SK-N-SH treated with all-trans-retinoic acid at 6 μM for 48 hours (cell line): ENCODE data around the gene ESRRA.

Source experiments
- ATAC-seq: fragments of 200-7000 bp; cut with Tn5 transposase; 3 replicates; pipeline ENCODE4 v1.9.1; 2020; ENCODE audit warnings: mild to moderate bottlenecking, moderate library complexity
- ARNTL ChIP-seq: fragments of 450-650 bp; formaldehyde crosslinking; IDR thresholded peaks from 2 replicates; pipeline ENCODE4 v1.5.0; 2020; ENCODE audit warnings: low read depth, mild to moderate bottlenecking, moderate library complexity, borderline replicate concordance
- BACH2 ChIP-seq: fragments of 250-450 bp; sonication (Bioruptor Pico); IDR thresholded peaks from 2 replicates; pipeline ENCODE4 v1.9.0; 2021; ENCODE audit warnings: mild to moderate bottlenecking, borderline replicate concordance
- CREB5 ChIP-seq: fragments of 250-450 bp; sonication (Bioruptor Pico); IDR thresholded peaks from 2 replicates; pipeline ENCODE4 v1.5.1; 2020; ENCODE audit warnings: low read depth, mild to moderate bottlenecking, moderate library complexity
- CSDC2 ChIP-seq: fragments of 250-450 bp; sonication (Bioruptor Pico); IDR thresholded peaks from 2 replicates; pipeline ENCODE4 v1.5.0; 2020; ENCODE audit warnings: mild to moderate bottlenecking, moderate library complexity
- CSRNP3 ChIP-seq: fragments of 250-450 bp; sonication (Bioruptor Pico); IDR thresholded peaks from 2 replicates; pipeline ENCODE4 v1.5.1; 2021; ENCODE audit warnings: mild to moderate bottlenecking, moderate library complexity
- ESRRG ChIP-seq: fragments of 250-450 bp; sonication (Bioruptor Pico); IDR thresholded peaks from 2 replicates; pipeline ENCODE4 v1.6.1; 2021; ENCODE audit warnings: mild to moderate bottlenecking
- GLIS3 ChIP-seq: fragments of 250-450 bp; sonication (Bioruptor Pico); IDR thresholded peaks from 2 replicates; pipeline ENCODE4 v1.5.0; 2020; ENCODE audit warnings: mild to moderate bottlenecking, moderate library complexity
- ISL1 ChIP-seq: fragments of 250-450 bp; sonication (Bioruptor Pico); IDR thresholded peaks from 2 replicates; pipeline ENCODE4 v2.1.2; 2022; ENCODE audit warnings: mild to moderate bottlenecking, moderate library complexity
- OSR1 ChIP-seq: fragments of 250-450 bp; sonication (Bioruptor Pico); IDR thresholded peaks from 2 replicates; pipeline ENCODE4 v1.8.0; 2022; ENCODE audit warnings: moderate library complexity, mild to moderate bottlenecking, inconsistent platforms
- PATZ1 ChIP-seq: fragments of 250-450 bp; sonication (Bioruptor Pico); IDR thresholded peaks from 2 replicates; pipeline ENCODE4 v1.8.0; 2020; ENCODE audit warnings: mild to moderate bottlenecking, moderate library complexity, borderline replicate concordance
- POU6F1 ChIP-seq: fragments of 250-450 bp; sonication (Bioruptor Pico); IDR thresholded peaks from 2 replicates; pipeline ENCODE4 v1.8.0; 2021; ENCODE audit warnings: low read depth, mild to moderate bottlenecking, moderate library complexity, borderline replicate concordance
- PPARA ChIP-seq: fragments of 250-450 bp; sonication (Bioruptor Pico); IDR thresholded peaks from 2 replicates; pipeline ENCODE4 v1.5.0; 2020; ENCODE audit warnings: mild to moderate bottlenecking, borderline replicate concordance
- SNAI2 ChIP-seq: fragments of 250-450 bp; sonication (Bioruptor Pico); IDR thresholded peaks from 2 replicates; pipeline ENCODE4 v1.5.0; 2020; ENCODE audit warnings: mild to moderate bottlenecking, moderate library complexity
- TCF4 ChIP-seq: fragments of 250-450 bp; sonication (Bioruptor Pico); IDR thresholded peaks from 2 replicates; pipeline ENCODE4 v1.8.0; 2021; ENCODE audit warnings: mild to moderate bottlenecking, moderate library complexity, borderline replicate concordance
- TOX ChIP-seq: fragments of 250-450 bp; sonication (Bioruptor Pico); IDR thresholded peaks from 2 replicates; pipeline ENCODE4 v1.8.0; 2021; ENCODE audit warnings: mild to moderate bottlenecking, moderate library complexity, borderline replicate concordance
- TSHZ2 ChIP-seq: fragments of 250-450 bp; sonication (Bioruptor Pico); IDR thresholded peaks from 2 replicates; pipeline ENCODE4 v1.5.0; 2020; ENCODE audit warnings: mild to moderate bottlenecking, moderate library complexity
- ZC3H10 ChIP-seq: fragments of 250-450 bp; sonication (Bioruptor Pico); IDR thresholded peaks from 2 replicates; pipeline ENCODE4 v1.5.1; 2021; ENCODE audit warnings: mild to moderate bottlenecking, moderate library complexity
- ZFP3 ChIP-seq: fragments of 250-450 bp; sonication (Bioruptor Pico); IDR thresholded peaks from 2 replicates; pipeline ENCODE4 v1.5.0; 2020; ENCODE audit warnings: mild to moderate bottlenecking, moderate library complexity
- ZFP30 ChIP-seq: fragments of 450-650 bp; formaldehyde crosslinking; IDR thresholded peaks from 2 replicates; pipeline ENCODE4 v1.5.0; 2022; ENCODE audit warnings: mild to moderate bottlenecking, moderate library complexity
- ZNF565 ChIP-seq: fragments of 450-650 bp; formaldehyde crosslinking; conservative IDR thresholded peaks from 2 replicates; pipeline ENCODE4 v1.5.0; 2020; ENCODE audit warnings: low read depth, mild to moderate bottlenecking, moderate library complexity
- ZNF70 ChIP-seq: fragments of 450-650 bp; formaldehyde crosslinking; IDR thresholded peaks from 2 replicates; pipeline ENCODE4 v1.5.0; 2020; ENCODE audit warnings: mild to moderate bottlenecking, moderate library complexity
- ZNF8 ChIP-seq: fragments of 450-650 bp; formaldehyde crosslinking; IDR thresholded peaks from 2 replicates; pipeline ENCODE4 v1.5.0; 2020; ENCODE audit warnings: mild to moderate bottlenecking, moderate library complexity

The ESRRA gene

GRCh38 chr11:64291752-64292459 is 13.4 kb upstream of the ESRRA start:
- ATAC-seq, result peak; percentile 10; the same call in 2 of the 3 replicates
- no peak for TF ChIP-seq POU6F1
- no peak for TF ChIP-seq CSDC2
- no peak for TF ChIP-seq TSHZ2 (CRISPR knock-in tag)
- no peak for TF ChIP-seq PPARA (CRISPR knock-in tag)
- no peak for TF ChIP-seq GLIS3
- TF ChIP-seq TOX (CRISPR knock-in tag), result no peak
- no peak for TF ChIP-seq ZNF565 (CRISPR knock-in tag)
- TF ChIP-seq ESRRG (CRISPR knock-in tag), result no peak
- no peak for TF ChIP-seq ZC3H10 (CRISPR knock-in tag)
- TF ChIP-seq CSRNP3 (CRISPR knock-in tag), result no peak
- no peak for TF ChIP-seq ZFP3 (CRISPR knock-in tag)
- TF ChIP-seq PATZ1 (CRISPR knock-in tag), result no peak
- TF ChIP-seq CREB5 (CRISPR knock-in tag), result no peak
- no peak for TF ChIP-seq ARNTL (CRISPR knock-in tag)
- TF ChIP-seq OSR1 (CRISPR knock-in tag), result no peak
- no peak for TF ChIP-seq TCF4 (CRISPR knock-in tag)
- no peak for TF ChIP-seq BACH2

- TF ChIP-seq ZFP30 (CRISPR knock-in tag) (no peak), PPARA (CRISPR knock-in tag) (no peak)
Measured at GRCh38 chr11:64292460-64293254, 12.7 kb upstream of the ESRRA start.

GRCh38 chr11:64294774-64295173 is 10.6 kb upstream of the ESRRA start:
- TF ChIP-seq OSR1 (CRISPR knock-in tag), result no peak
- no peak for TF ChIP-seq ZNF70 (CRISPR knock-in tag)
- TF ChIP-seq ZC3H10 (CRISPR knock-in tag), result no peak
- no peak for TF ChIP-seq ISL1
- no peak for TF ChIP-seq ARNTL (CRISPR knock-in tag)
- TF ChIP-seq CSRNP3 (CRISPR knock-in tag), result no peak
- no peak for TF ChIP-seq ZNF8 (CRISPR knock-in tag)
- TF ChIP-seq ESRRG (CRISPR knock-in tag), result no peak
- no peak for TF ChIP-seq PATZ1 (CRISPR knock-in tag)
- TF ChIP-seq SNAI2 (CRISPR knock-in tag), result no peak
- no peak for TF ChIP-seq ZNF565 (CRISPR knock-in tag)
- no peak for TF ChIP-seq CSDC2
- no peak for TF ChIP-seq ZFP3 (CRISPR knock-in tag)
- ATAC-seq, result no peak

More at GRCh38 chr11:64292460-64293254, 12.7 kb upstream of the ESRRA start:
- no peak for ATAC-seq
